Measurements from ENCODE around the gene TMEM214. TPM values are rescaled to one million over a fixed set of nuclear protein-coding genes. Genes with fewer than 3 reads are reported as not detected.
A peak's percentile ranks its signal among the peaks of the same experiment; 100 is the strongest.

Gene TMEM214
- total RNA-seq, 2 donors from 2014 or later: 54.3 to 68.0 TPM

GRCh38 chr2:27050281-27050995 is 17.7 kb downstream of the TMEM214 start:
- no peaks in the 10 kb centered on the region for H3K9me3 Mint-ChIP-seq
- ATAC-seq (peak; percentile 70 to 74), DNase-seq (ENCODE audit: low spot score in 2 of 2) (peak; percentile 93)
- H3K27ac Mint-ChIP-seq: peak overlapping the region; percentile 100
- peaks cover 10 to 15% of the 10 kb centered on the region in 2 donors for H3K36me3 Mint-ChIP-seq

- ATAC-seq: peak; percentile 82 to 83
- Mint-ChIP-seq H3K27ac (peak within 1 kb of the TSS; percentile 100), H3K36me3 (peaks cover 10 to 21% of the 10 kb centered on the region in 2 donors), H3K9me3 (no peaks in the 10 kb centered on the region)
- peak; percentile 94 to 95 for DNase-seq (ENCODE audit: low spot score in 2 of 2)
Measured at GRCh38 chr2:27050996-27051901, 18.5 kb downstream of the TMEM214 start, which contains the start of gene AGBL5. AGBL5 (plus strand) TSS chr2:27051668; CDS start chr2:27052959, 1,291 bp downstream.

GRCh38 chr2:27051902-27052645 is 19.3 kb downstream of the TMEM214 start:
- Mint-ChIP-seq H3K27ac (peak overlapping the region; percentile 86 to 100), H3K9me3 (no peaks in the 10 kb centered on the region), H3K36me3 (peaks cover 10 to 21% of the 10 kb centered on the region in 2 donors)
- DNase-seq (ENCODE audit: low spot score in 2 of 2): peak in 1 of 2 donors; percentile 18
- no peak for ATAC-seq

GRCh38 chr2:27053321-27053720 is 20.6 kb downstream of the TMEM214 start:
- no peak for ATAC-seq
- peaks cover 10 to 21% of the 10 kb centered on the region in 2 donors for H3K36me3 Mint-ChIP-seq
- H3K27ac Mint-ChIP-seq: peak overlapping the region; percentile 22 to 66
- no peak for DNase-seq (ENCODE audit: low spot score in 2 of 2)
- no peaks in the 10 kb centered on the region for H3K9me3 Mint-ChIP-seq

GRCh38 chr2:27053776-27054175 is 21.0 kb downstream of the TMEM214 start:
- Mint-ChIP-seq H3K9me3 (no peaks in the 10 kb centered on the region), H3K27ac (peak overlapping the region; percentile 3 to 53), H3K36me3 (peaks cover 10 to 21% of the 10 kb centered on the region in 2 donors)
- no peak for DNase-seq (ENCODE audit: low spot score in 2 of 2)
- no peak for ATAC-seq

- no peak for DNase-seq (ENCODE audit: low spot score in 2 of 2)
- Mint-ChIP-seq H3K36me3 (peaks cover 10 to 21% of the 10 kb centered on the region in 2 donors), H3K27ac (peak overlapping the region in 1 of 2 donors; percentile 87), H3K9me3 (no peaks in the 10 kb centered on the region)
- no peak for ATAC-seq
Measured at GRCh38 chr2:27054721-27055120, 22.0 kb downstream of the TMEM214 start.

GRCh38 chr2:27057184-27057583 is 24.4 kb downstream of the TMEM214 start:
- Mint-ChIP-seq H3K9me3 (no peaks in the 10 kb centered on the region), H3K27ac (peak overlapping the region in 1 of 2 donors; percentile 14), H3K36me3 (peaks cover 0 to 12% of the 10 kb centered on the region in 2 donors)
- DNase-seq (ENCODE audit: low spot score in 2 of 2) (no peak), ATAC-seq (no peak)

- DNase-seq (ENCODE audit: low spot score in 2 of 2) (no peak), ATAC-seq (no peak)
- no peaks in the 10 kb centered on the region for H3K9me3 Mint-ChIP-seq
- no peak overlapping the region for H3K27ac Mint-ChIP-seq
- H3K36me3 Mint-ChIP-seq: peaks cover 0 to 21% of the 10 kb centered on the region in 2 donors
Measured at GRCh38 chr2:27058210-27058609, 25.4 kb downstream of the TMEM214 start.

- DNase-seq (ENCODE audit: low spot score in 2 of 2): no peak
- H3K27ac Mint-ChIP-seq: no peak overlapping the region
- no peak for ATAC-seq
- no peaks in the 10 kb centered on the region for H3K9me3 Mint-ChIP-seq
- peaks cover 0 to 26% of the 10 kb centered on the region in 2 donors for H3K36me3 Mint-ChIP-seq
Measured at GRCh38 chr2:27059141-27059820, 26.5 kb downstream of the TMEM214 start.

- ATAC-seq (no peak), DNase-seq (ENCODE audit: low spot score in 2 of 2) (no peak)
- H3K27ac Mint-ChIP-seq: peak overlapping the region in 1 of 2 donors; percentile 9
- peaks cover under 1 to 24% of the 10 kb centered on the region in 2 donors for H3K36me3 Mint-ChIP-seq
- no peaks in the 10 kb centered on the region for H3K9me3 Mint-ChIP-seq
Measured at GRCh38 chr2:27060323-27060722, 27.6 kb downstream of the TMEM214 start.

- ATAC-seq (no peak), DNase-seq (ENCODE audit: low spot score in 2 of 2) (no peak)
- Mint-ChIP-seq H3K9me3 (no peaks in the 10 kb centered on the region), H3K36me3 (peaks cover 34 to 48% of the 10 kb centered on the region in 2 donors), H3K27ac (peak overlapping the region in 1 of 2 donors; percentile 4)
Measured at GRCh38 chr2:27065128-27065527, 32.4 kb downstream of the TMEM214 start.

- peaks cover 42 to 54% of the 10 kb centered on the region in 2 donors for H3K36me3 Mint-ChIP-seq
- DNase-seq (ENCODE audit: low spot score in 2 of 2) (no peak), ATAC-seq (no peak)
- peak overlapping the region in 1 of 2 donors; percentile 44 for H3K27ac Mint-ChIP-seq
- no peaks in the 10 kb centered on the region for H3K9me3 Mint-ChIP-seq
Measured at GRCh38 chr2:27067385-27067784, 34.6 kb downstream of the TMEM214 start.

- peak overlapping the region; percentile 90 to 94 for H3K27ac Mint-ChIP-seq
- DNase-seq (ENCODE audit: low spot score in 2 of 2) (no peak), ATAC-seq (no peak)
- peaks cover 41 to 42% of the 10 kb centered on the region in 2 donors for H3K36me3 Mint-ChIP-seq
- H3K9me3 Mint-ChIP-seq: no peaks in the 10 kb centered on the region
Measured at GRCh38 chr2:27069436-27069835, 36.7 kb downstream of the TMEM214 start.

- Mint-ChIP-seq H3K27ac (peak overlapping the region; percentile 94 to 97), H3K9me3 (no peaks in the 10 kb centered on the region), H3K36me3 (peaks cover 40 to 42% of the 10 kb centered on the region in 2 donors)
- ATAC-seq: no peak
- DNase-seq (ENCODE audit: low spot score in 2 of 2): no peak
Measured at GRCh38 chr2:27069961-27070618, 37.3 kb downstream of the TMEM214 start.

GRCh38 chr2:27070653-27071276 is 38.0 kb downstream of the TMEM214 start:
- peaks cover 36 to 40% of the 10 kb centered on the region in 2 donors for H3K36me3 Mint-ChIP-seq

More at GRCh38 chr2:27070653-27071276, 38.0 kb downstream of the TMEM214 start:
- peak overlapping the region; percentile 94 to 97 for H3K27ac Mint-ChIP-seq
- ATAC-seq: no peak
- H3K9me3 Mint-ChIP-seq: no peaks in the 10 kb centered on the region
- no peak for DNase-seq (ENCODE audit: low spot score in 2 of 2)

Measured in activated naive CD4-positive, alpha-beta T cell treated with anti-CD3 and anti-CD28 coated beads, Interleukin-2, amount 50 U/mL, for 72 hours (primary cell).